Gastrocnemius medialis (tissue), 4 donors: ENCODE measurements around the gene SNRNP25.
"Not testable (repeated sequence)": the region's sequence is repeated elsewhere in the genome, so short reads cannot be mapped to it uniquely, and the experiment has no call there.

Source experiments
- POLR2A ChIP-seq, 2 donors: fragments of 450-650 bp; IDR thresholded peaks; one replicate each; pipeline ENCODE4 v1.6.1; 2017; ENCODE audit warnings: antibody characterized with exemption in 2 of 2, mild to moderate bottlenecking in 2 of 2, moderate library complexity in 2 of 2
- TF ChIP-seq, protein P1 (sequence below), 5 experiments: fragments of 450-650 bp in 3 of 5; fragments of 200-600 bp in 2 of 5; sonication (generic) in 2 of 5; IDR thresholded peaks in 4 of 5; conservative IDR thresholded peaks in 1 of 5; 1 replicate in 4 of 5; 2 replicates in 1 of 5; pipeline ENCODE4 v1.5.1; 2016 to 2019; ENCODE audit warnings: antibody characterized with exemption in 5 of 5, mild to moderate bottlenecking in 3 of 5, moderate library complexity in 3 of 5

DNA sequence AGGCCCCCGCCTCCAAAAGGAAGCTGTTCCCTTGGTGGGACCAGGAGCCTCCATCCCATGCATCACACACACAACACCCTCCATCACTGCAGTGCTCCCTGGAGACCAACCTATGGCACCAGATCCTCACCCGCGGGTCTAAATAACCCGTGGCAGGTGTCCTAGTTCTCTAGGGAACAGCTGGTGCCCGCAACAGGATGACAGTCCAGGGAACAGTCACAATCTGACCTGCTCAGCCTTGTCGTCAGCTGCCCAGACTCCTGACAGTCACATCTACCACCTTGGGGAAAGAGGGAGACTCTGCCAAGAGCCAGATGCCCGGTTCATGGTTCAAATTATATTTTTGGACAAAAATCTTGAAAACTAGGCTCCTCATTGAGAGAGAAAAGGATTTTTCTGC is 23.0 kb upstream of the SNRNP25 start:
- TF ChIP-seq, protein P1, sequence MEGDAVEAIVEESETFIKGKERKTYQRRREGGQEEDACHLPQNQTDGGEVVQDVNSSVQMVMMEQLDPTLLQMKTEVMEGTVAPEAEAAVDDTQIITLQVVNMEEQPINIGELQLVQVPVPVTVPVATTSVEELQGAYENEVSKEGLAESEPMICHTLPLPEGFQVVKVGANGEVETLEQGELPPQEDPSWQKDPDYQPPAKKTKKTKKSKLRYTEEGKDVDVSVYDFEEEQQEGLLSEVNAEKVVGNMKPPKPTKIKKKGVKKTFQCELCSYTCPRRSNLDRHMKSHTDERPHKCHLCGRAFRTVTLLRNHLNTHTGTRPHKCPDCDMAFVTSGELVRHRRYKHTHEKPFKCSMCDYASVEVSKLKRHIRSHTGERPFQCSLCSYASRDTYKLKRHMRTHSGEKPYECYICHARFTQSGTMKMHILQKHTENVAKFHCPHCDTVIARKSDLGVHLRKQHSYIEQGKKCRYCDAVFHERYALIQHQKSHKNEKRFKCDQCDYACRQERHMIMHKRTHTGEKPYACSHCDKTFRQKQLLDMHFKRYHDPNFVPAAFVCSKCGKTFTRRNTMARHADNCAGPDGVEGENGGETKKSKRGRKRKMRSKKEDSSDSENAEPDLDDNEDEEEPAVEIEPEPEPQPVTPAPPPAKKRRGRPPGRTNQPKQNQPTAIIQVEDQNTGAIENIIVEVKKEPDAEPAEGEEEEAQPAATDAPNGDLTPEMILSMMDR (IDR thresholded peaks at IDR 0.05 in 4 of 5, conservative IDR thresholded peaks at IDR 0.05 in 1 of 5), result not testable (repeated sequence)
- TF ChIP-seq POLR2A (IDR thresholded peaks at IDR 0.05), result not testable (repeated sequence)
